GM21381 (cell line): Measurements from ENCODE around the gene NEU1.
"Not testable (repeated sequence)": the region's sequence is repeated elsewhere in the genome, so short reads cannot be mapped to it uniquely, and the experiment has no call there.

Source experiments
- ATAC-seq: cut with Tn5 transposase; IDR thresholded peaks from one replicate; pipeline ENCODE4 v1.9.1; 2021; ENCODE audit warnings: mild to moderate bottlenecking, moderate library complexity; ENCODE audit not compliant: unreplicated experiment

NEU1 gene

GRCh38 chr6:31822036-31822821, 40.4 kb downstream of the NEU1 start:
- no peak for ATAC-seq

- ATAC-seq = no peak
Observed at GRCh38 chr6:31821301-31822035, 41.2 kb downstream of the NEU1 start.

GRCh38 chr6:31820399-31820798, 42.2 kb downstream of the NEU1 start:
- ATAC-seq = not testable (repeated sequence)

GRCh38 chr6:31819871-31820299, 42.7 kb downstream of the NEU1 start:
- ATAC-seq = no peak

- not testable (repeated sequence) for ATAC-seq
Observed at GRCh38 chr6:31817929-31818511, 44.6 kb downstream of the NEU1 start.

GRCh38 chr6:31817133-31817928, 45.3 kb downstream of the NEU1 start:
- ATAC-seq = not testable (repeated sequence)

- no peak for ATAC-seq
Observed at GRCh38 chr6:31815025-31815838, 47.4 kb downstream of the NEU1 start, which contains the start of the genes HSPA1A and HSPA1L. Gene HSPA1A (plus strand): TSS chr6:31815543. CDS start chr6:31815757, 214 bp downstream. Gene HSPA1L (minus strand): TSS chr6:31815283. CDS start chr6:31811972, 3,311 bp downstream.

- no peak for ATAC-seq
Observed at GRCh38 chr6:31814677-31815024, 48.0 kb downstream of the NEU1 start.

- no peak for ATAC-seq
Observed at GRCh38 chr6:31813465-31813849, 49.2 kb downstream of the NEU1 start.

GRCh38 chr6:31811645-31812044, 51.0 kb downstream of the NEU1 start:
- ATAC-seq = no peak

- ATAC-seq = not testable (repeated sequence)
Observed at GRCh38 chr6:31808599-31808998, 54.0 kb downstream of the NEU1 start.
